Bronchial epithelial cell (primary cell): ENCODE measurements around the gene FSTL3. TPM values are rescaled to one million over a fixed set of nuclear protein-coding genes. Genes with fewer than 3 reads are reported as not detected.

ENCODE experiments used
- DNase-seq: peaks from one replicate; pipeline ENCODE4 v3.0.0-alpha.2; 2010; ENCODE audit warnings: low read depth
- FAIRE-seq: peaks from 2 replicates; lab custom pipeline; 2011; peaks lifted over from hg19 to GRCh38; lab: Jason Lieb, UNC
- H3K27me3 ChIP-seq: 2 replicates; pipeline ENCODE4 v1.5.1; 2011; ENCODE audit warnings: low read length; ENCODE audit not compliant: control insufficient read depth, insufficient read depth
- H3K36me3 ChIP-seq: 2 replicates; pipeline ENCODE4 v1.5.1; 2011; ENCODE audit warnings: low read length; ENCODE audit not compliant: control insufficient read depth, insufficient read depth
- H3K4me3 ChIP-seq: 2 replicates; pipeline ENCODE4 v1.5.1; 2011; ENCODE audit warnings: mild to moderate bottlenecking, low read depth, low read length, control low read depth
- CTCF ChIP-seq: IDR thresholded peaks from 2 replicates; pipeline ENCODE4 v1.5.1; 2011; ENCODE audit warnings: mild to moderate bottlenecking, moderate library complexity, low read length, control low read depth, inconsistent platforms; ENCODE audit not compliant: insufficient read depth, severe bottlenecking
- total RNA-seq: library from RNA; depleted of rRNA; stranded (reverse); fragments of >200 nt; gene quantifications from 2 replicates; pipeline ENCODE4 v1.2.1, GENCODE V29; 2014

FSTL3 gene
- total RNA-seq, 1 donor from 2014 or later: 143 TPM

DNA sequence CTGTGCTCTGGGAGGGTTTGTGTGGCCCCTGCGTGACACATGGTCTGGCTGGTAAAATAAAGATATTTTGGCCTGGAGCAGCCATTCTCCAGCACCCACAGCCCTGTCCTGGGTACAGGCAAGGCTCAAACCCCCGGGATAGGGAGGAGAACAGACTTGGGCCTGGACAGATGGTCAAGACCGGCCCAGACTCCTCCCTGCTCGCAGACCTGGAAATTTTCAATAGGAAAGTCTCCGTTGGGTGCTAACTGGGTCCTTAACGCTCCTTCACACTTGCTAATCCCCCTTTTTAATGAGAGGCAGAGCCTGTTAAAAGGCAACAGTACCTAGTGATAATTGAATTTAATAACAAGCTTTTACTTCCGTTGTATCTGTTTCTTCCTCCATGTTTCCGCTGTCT is 35.1 kb downstream of the FSTL3 start:
- H3K36me3 ChIP-seq: no peaks in the 10 kb centered on the region
- TF ChIP-seq CTCF: no peak
- FAIRE-seq (no peak), DNase-seq (no peak)
- H3K27me3 ChIP-seq: peaks cover 15% of the 10 kb centered on the region
- no peak overlapping the region for H3K4me3 ChIP-seq

GRCh38 chr19:715347-715746 is 39.2 kb downstream of the FSTL3 start:
- FAIRE-seq (no peak), DNase-seq (no peak)
- H3K36me3 ChIP-seq: no peaks in the 10 kb centered on the region
- no peak for TF ChIP-seq CTCF
- H3K27me3 ChIP-seq: peaks cover 4% of the 10 kb centered on the region
- no peak overlapping the region for H3K4me3 ChIP-seq

DNA sequence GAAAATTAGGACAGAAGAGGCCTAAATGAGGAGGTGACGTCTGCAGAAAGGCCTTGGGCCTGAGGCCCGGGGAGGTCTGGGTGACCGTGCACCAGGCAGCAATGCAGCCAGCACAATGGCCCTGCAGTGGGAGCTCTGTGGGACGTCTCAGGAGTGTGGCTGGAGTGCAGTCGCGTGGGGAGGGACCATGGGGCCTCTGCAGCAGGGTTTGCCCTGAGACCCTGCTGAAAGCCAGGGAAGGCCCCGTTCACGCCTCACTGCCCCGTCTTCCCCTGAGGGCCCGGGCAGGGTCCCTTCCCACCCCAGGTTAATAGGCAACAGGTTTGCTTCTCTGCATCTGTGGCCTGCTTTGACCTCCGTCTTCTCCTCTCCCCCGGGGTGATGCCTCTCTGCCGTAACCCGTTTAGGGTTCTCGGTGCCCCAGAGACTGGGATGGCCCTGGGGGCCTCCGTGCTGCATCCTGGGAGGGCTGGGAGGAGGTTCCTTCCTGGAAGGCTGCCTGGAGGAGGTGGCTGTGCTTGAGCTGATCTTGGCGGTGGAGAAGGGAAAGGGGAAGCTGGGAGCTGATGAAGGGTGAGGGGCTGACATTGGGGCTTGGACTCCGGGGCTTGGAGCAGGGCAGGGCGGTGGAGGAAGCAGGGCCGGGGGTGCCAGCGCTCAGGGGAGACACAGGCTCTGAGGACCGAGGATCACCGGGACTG is 42.2 kb downstream of the FSTL3 start:
- no peak for TF ChIP-seq CTCF
- Histone ChIP-seq H3K36me3 (no peaks in the 10 kb centered on the region), H3K4me3 (no peak overlapping the region), H3K27me3 (peaks cover 2% of the 10 kb centered on the region)
- FAIRE-seq (no peak), DNase-seq (no peak)

DNA sequence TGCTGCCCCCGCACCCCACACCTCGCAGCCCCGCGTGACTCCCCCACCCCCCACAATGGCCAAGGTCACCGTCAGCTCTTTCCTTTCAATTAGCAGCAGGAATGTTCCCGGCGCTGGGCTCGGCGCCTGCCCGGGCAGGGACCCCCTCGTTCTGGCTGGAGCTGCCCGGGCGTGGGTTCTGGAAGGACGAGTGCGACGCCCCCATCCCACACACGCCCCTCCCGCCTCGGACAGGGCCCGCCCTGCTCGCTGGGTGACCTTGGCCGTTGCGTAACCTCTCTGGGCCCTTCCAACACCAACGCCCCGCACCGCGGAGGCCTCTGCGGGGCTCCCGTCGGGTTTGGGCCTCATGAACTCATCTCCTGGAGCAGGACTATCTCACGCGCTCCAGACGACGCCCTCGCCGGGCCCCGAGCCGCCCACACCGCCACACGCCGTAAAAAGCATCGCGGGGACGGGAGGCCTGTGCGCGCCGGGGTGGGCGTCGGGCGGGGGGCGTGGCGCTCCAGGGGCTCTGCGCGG is 42.9 kb downstream of the FSTL3 start:
- FAIRE-seq: no peak
- H3K36me3 ChIP-seq: no peaks in the 10 kb centered on the region
- no peak overlapping the region for H3K4me3 ChIP-seq
- H3K27me3 ChIP-seq: peaks cover 2% of the 10 kb centered on the region
- TF ChIP-seq CTCF: no peak
- no peak for DNase-seq

DNA sequence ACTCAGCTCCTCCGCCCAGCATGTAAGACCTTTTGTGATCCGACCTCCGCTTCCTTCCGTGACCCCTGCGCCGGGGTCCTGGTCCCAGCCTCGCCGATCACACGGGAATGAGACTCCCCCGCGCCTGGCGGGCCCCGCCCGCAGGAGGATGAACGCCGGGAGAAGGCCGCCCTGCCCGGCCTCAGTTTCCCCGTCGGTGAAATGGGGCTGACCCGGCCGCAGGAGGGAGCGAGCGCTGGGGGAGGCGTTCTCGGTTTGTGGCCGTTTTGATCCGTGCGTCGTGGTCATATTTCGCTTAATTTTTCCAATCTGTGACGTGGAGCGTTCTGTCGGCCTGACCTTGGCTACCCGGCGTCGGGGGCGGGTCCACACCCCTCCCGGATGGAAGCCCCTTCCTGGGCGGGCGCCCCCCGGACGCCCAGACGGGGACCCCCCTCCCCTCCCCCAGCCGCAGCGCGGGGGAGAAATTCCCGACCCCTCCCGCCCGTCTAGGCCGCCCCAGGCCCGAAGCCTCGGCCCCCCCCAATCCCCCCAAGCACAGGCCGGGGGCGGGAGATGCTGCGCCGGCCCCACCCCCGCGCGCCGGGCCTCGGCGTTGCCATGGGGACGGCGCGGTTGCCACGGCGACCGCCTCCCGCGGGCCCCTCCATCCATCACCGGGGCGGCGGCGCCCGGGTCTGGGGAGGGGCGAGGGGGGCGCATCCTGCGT is 43.6 kb downstream of the FSTL3 start:
- Histone ChIP-seq H3K36me3 (no peaks in the 10 kb centered on the region), H3K4me3 (no peak overlapping the region), H3K27me3 (peaks cover 2% of the 10 kb centered on the region)
- no peak for FAIRE-seq
- TF ChIP-seq CTCF: no peak
- no peak for DNase-seq
